CD4-positive, alpha-beta T cell treated with Interleukin-12 subunit alpha and Interleukin-12 subunit beta, for 1 hour (primary cell): ENCODE data around the gene DAPK2.
"Not testable (repeated sequence)": the region's sequence is repeated elsewhere in the genome, so short reads cannot be mapped to it uniquely, and the experiment has no call there.

ENCODE experiments used
- DNase-seq: peaks from one replicate; pipeline ENCODE4 v3.0.0-alpha.2; 2020

The DAPK2 gene

DNA sequence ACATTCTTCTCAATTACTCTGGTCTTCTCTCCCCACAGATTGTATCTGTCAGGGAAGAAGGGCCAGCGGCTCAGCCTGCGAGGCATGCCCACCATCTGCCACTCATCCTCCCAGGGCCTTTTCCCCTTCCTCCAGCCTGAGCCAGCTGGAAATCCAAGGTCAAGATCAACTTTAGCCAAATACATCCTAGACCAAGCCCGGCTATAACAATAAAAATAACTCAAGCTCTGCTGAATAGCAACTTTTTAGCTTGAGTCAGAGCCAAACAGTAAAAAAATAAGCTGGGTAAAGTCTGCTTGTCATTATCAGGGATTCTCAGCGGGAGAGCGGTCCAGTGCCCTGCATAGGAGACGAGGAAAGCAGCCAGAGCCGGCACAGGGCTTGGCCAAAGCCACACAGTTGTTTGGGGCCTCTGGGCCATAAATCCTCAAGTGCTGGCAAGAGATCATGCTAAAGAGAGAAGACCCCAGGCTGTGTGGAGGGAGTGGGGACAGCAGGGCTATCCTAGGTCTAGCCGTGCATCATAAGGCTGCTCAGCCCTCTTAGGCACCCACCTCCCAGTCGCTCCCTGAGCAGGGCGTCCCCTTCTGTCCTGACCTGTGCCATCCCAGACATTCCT is 136.4 kb downstream of the DAPK2 start:
- no peak for DNase-seq

DNA sequence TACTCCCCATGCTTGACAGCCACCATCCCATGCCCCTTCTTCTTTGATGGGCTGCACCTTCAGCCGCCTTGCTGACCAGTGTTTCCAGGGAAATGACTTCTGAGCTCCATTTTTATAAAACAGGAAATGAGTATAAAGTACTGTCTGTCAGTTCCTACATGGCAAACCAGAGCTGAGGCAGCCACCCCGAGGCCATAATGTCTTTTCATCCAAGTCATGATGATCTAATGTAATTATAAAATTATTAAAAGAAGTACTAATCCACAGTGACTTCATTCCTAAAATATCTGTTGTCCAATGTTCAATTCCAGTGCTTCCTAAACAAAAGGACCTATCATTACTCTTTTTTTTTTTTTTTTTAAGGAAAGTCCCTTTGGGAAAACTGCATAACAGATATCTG is 137.3 kb downstream of the DAPK2 start:
- no peak for DNase-seq

DNA sequence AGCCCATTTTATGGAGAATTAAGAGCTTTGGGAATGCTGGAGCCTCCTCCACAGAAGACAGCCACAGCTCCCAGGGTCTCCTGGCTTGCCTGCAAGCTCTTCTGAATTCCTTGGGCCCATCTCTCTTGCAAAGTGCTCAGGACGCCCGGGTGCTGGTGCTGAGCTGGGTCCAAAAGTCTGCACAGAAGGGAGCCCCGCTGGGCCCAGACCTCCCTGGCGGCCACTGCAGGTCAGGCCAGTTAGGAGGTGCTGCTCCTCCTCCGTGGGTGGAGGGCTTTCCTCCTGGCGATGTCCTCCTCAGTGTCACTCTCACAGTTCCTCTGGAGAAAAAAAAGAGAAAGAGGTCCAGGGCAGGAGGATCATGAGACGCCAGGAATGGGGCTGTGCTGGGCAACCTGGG is 138.0 kb downstream of the DAPK2 start:
- DNase-seq: no peak

DNA sequence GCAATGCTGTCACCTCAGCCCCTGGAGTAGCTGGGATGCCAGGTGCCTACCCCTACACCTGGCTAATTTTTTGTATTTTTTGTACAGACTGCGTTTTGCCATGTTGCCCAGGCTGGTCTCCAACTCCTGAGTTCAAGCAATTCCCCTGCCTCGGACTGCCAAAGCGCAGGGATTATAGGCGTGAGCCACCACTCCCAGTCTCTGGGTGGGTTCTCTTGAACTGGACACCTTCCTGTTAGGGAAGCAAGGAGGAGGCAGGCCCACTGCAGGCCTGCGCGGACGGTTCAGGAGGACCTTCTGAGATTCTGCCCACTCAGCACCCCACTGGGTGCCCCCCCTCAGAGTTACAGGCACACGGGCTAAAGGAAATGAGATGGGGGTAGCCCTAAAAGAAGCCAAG is 138.8 kb downstream of the DAPK2 start:
- DNase-seq: no peak

DNA sequence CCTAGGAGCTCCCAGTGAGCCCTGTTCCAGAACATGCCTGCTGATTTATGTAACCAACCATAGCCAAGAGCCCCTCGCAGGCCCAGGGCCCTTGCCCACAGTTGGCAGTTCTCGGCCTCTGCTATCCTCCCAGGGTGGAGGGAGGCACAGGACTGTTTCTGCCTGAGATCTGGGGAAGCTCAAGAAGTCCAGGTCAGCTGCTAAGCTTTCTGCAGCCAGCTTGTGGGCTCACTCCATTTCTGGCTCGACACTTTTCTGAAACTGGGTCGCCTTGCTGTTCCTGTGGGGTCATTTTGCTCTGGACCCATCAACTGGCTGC is 140.1 kb downstream of the DAPK2 start:
- DNase-seq: no peak

DNA sequence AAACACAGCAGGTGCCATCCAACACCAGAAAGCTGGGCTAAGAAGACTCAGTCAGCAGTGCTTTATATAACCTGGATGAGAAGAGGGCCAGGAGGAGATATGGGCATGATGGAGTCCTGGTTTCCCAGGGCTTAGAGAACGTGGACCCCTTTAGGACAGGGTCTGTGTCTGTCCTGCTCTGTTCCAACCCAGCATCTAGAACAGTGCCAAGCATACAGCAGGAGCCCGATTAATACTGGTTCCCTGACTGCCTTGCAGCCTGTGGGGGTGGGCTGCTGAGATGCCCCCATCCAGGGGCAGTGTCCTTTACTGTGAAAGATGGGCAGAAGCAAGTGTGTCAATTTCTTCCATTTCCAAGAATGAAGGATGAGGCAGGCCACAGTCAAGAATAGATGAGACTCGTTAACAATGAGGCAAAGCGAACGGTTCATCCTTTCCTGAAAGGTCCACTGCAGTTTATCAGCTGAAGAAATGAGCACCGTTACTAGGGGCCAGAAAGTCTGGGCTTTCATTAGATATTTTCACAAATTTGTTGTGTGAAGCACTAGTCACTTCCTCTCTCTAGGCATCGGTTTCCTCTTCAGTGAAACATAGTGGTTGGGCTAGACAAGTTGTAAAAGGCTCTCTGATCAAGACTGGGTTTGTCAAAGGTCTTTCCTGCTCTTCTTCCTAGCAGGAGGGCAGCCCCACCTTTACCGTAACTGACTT is 140.6 kb downstream of the DAPK2 start:
- DNase-seq: peak; percentile 45

DNA sequence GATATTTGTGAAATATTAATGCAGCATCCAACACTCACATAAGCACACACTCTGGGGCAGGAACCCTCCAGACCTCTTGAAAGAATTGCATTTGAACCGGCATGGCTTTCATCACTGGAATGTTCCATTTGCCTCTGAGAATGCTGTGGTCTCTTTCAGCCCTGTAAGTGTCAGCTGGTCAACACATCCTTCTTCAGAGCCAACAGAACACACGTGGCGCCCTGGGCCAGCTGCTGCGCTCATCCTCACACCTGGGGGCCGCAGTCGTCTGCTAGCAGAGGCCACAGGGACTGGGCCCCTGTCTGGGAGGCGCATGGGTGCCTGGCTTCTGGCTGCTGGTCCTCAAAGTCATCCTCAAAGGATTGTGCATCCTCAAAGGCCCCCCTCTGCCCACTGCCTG is 141.2 kb downstream of the DAPK2 start:
- no peak for DNase-seq

DNA sequence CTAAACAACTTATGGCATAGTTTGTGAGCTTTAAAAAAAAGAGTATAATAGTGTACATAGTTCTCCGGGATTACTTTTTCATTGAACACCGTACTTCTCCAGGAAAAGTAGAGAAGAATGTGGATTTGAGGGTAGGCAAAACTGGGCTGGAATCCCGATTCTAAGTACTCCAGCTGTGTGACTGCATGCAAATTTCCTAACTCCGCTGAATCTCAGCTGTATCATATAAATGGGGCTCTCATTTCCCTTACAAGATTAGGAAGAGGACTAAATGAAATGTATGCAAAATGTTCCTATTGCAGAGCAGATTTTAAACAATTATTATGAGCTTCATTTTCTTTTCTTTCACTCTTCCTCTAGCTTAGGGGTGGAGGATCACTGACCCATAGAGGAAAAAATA is 142.2 kb downstream of the DAPK2 start:
- no peak for DNase-seq

DNA sequence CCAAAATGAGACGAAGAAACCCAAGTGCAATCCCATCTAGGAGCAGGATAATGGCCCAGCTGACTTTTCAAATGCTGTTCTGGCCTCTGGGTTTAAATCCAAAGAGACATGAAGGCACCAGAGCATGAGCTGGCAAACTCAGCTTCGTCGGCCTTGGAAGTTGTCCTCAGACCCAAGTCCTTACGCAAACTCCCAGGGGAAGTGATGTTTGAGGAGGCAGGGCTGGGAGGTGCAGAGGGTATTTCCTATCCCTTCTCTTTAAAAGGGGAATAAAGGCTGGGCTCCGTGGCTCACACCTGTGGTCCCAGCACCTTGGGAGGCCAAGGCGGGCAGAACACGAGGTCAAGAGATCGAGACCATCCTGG is 143.6 kb downstream of the DAPK2 start:
- DNase-seq: no peak

DNA sequence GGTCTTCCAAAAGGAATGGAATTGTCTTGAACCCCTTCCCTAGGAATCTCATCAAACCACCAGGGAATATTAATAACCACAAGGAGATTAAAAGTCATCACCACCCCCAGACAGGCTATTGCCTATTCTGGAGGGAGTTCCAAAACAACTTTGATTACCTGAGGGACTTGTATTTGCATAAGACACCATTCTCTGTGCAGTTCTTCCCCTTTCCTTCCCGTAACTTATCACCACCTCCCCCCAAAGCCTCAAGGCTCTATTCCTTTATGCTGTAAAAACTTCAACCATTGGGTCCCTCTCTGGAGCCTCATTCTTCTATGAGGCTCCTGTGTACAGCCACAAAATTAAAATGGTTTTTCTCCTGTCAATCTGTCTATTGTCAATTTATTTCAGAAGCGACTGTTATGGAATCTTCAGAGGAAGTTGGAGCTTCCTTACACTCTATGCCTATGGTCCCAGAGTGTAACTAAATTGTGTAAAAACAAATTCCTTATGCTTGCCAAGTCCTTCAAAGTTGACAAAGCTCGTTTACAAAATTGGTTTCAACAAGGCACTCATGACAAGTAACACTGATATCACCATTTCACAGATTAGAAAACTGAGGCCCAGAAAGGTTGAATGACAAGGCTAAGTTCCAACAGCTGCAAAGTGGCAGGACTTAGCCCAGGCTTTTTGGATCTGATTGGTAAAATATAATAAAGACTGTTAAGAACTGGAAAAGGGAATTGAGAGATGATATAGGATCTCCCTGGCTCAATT is 144.2 kb downstream of the DAPK2 start:
- DNase-seq: no peak

DNA sequence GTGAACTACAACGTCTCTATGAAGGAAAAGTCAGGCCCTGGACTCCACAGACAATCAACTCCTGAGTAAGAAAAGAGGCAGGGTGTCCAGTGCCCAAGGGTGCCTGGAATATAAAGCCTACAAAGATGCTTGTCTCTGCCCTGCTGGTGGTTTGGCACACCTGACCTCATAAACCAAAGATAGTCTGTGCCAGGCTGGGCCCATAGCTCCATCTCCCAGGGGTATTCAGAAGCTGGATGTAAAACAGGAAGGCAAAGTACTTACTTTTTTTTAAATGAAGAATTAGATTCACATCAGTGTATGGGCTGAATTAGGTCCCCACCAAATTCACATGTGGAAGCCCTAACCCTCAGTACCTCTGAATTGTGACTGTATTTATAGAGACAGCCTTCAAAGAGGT is 146.0 kb downstream of the DAPK2 start:
- DNase-seq: no peak

DNA sequence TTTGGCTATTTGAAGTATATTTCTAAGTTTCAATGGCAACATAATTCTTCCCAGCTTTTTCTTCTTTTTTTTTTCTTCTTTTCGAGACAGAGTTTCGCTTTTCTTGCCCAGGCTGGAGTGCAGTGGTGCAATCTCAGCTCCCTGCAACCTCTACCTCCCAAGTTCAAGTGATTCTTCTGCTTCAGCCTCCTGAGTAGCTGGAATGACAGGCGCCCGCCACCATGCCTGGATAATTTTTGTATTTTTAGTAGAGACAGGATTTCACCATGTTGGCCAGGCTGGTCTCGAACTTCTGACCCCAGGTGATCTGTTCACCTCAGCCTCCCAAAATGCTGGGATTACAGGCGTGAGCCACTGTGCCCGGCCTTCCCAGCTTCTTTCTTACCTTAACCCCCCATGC is 146.7 kb downstream of the DAPK2 start:
- DNase-seq: not testable (repeated sequence)

DNA sequence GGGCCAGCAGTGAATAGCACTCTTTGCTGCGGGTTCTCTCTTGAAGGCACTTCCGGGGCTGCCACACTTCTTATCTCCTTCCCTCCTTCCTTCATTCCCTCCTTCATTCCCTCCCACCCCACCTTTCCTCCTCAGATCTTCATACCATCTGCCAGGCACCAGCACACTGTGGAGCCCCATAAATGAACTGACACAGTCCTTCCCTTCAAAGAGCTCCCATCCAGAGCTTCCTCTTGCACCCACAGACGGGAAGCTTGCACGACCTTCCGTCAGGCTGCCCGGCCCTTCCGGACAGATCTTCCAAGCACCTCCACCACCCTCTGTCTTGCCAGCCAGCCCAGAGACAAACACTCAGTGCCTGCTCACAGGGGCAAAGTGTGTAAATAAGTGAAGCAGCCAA is 147.1 kb downstream of the DAPK2 start:
- no peak for DNase-seq

DNA sequence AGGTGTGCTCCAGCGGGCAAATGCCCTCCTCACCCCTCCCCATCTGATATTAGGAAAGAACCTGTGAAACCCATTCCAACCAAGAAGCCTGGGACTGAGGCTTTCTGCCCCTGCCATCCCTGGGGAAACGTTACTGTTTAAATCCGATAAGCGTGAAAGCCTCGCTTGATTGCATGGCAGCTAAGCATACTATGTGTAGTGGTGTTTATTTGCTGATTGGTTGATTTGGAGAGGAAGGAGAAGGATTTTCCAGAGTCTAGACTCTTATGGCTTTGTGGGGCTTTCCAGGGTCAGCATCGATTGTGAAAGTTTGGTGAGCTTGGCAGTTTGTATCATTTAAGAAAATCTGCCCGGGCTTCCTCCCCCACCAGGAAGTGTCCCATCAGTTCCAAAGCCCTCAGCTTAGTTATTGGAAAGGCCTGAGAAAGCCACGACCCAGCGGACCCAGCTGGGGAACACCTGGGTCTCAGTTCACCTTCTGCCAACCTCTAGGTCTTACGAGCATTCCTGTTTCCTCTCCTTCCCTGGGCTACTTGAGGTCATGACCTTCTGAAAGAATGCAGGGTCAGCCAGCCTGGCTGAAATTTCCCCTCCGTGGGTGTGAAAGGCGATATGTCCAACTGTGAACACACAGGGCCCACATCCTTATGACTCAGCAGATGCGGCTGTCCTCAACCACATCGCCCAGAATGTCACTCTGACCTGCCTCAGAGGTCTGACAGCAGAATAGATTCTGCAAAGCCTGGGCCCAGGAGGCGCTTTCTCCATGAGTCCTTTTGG is 149.8 kb downstream of the DAPK2 start:
- peak; percentile 27 for DNase-seq

DNA sequence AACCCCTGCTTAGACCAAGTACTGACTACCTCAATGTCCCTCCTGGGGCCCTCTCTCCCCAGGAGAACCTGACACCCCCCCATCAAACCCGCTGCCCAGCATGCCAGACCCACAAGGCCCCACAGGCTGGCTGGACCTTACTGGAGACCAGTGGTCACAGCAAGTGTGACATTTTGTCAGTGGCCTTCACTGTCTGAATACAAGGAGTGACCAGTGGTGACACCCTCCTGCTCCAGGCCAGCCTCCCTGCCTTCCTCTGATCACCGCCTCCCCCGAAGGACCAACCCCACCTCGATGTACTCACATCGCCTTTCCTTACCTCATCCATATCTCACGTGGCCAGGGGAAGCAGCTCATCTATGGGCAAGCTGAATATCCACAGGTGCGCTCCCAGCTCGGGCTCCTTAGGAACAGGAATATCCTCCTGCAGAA is 150.5 kb downstream of the DAPK2 start:
- DNase-seq: no peak

DNA sequence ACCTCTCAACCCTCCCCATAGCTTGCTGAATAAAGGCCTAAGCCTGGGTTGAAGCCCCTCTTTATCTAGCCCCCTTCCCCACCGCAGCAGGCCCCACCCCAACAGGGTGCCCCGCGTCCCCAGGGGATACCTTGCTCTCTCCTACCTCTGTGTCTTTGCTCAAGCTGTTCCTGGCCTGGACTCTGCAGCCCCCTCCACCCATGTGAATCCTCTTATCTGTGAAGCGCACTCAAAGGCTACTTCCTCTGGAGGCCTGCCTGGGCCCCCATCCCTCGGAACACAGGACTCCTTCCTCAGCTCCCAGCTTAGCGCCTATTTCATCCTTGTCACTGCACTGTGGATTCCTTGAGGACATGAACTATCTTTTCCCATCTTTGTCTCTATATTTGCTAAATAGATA is 151.1 kb downstream of the DAPK2 start:
- DNase-seq: no peak

DNA sequence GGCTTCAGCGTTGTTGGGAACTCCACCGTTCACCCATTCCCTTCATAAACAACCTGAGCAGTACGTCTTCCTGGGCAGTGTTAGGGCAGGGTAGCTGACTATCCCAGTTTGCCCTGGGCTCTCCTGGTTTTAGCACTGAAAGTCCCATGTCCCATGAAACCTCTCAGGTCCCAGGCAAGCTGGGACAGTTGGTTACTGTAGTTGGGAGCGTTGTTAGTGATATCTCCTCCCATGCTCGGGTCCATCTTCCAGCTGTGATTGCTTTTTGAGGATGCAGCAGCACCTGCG is 151.7 kb downstream of the DAPK2 start:
- DNase-seq: no peak

DNA sequence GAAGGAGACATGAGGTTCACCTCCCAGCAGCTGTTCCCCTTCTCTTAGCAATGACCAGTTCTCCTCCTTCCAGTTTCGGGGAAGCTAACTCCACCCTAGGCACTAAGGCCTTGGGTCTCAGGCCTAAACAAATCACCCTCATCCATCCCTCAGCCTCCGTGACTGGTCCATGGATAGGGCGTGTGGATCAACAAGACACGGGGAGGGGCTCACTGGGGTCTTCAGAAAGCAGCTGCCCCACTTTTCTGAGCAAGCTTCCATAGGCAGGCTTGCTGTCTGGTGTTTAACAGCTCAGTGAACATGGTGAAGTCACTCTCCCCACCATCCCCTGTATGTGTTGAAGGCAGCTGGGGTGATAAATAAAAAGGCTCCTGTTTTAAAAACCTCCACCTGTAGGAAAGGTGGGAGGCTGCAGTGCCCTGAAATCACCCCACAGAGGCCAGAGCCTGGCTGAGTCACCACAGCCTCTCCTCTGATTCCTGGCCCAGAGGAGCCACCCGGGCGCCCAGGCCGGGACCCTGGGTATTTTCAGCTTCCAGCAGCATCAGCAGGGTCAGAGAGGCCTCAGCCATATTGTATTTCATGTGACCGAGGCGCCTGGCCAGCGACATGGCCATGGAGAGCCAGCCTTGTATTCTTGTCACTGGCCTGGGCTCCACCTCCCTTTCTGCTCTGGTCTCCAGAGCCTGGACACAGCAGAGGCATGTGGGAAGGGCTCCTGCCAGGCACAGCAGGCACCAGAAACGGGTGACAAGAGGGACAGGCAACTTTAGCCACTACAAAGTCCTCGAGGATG is 152.2 kb downstream of the DAPK2 start:
- no peak for DNase-seq

DNA sequence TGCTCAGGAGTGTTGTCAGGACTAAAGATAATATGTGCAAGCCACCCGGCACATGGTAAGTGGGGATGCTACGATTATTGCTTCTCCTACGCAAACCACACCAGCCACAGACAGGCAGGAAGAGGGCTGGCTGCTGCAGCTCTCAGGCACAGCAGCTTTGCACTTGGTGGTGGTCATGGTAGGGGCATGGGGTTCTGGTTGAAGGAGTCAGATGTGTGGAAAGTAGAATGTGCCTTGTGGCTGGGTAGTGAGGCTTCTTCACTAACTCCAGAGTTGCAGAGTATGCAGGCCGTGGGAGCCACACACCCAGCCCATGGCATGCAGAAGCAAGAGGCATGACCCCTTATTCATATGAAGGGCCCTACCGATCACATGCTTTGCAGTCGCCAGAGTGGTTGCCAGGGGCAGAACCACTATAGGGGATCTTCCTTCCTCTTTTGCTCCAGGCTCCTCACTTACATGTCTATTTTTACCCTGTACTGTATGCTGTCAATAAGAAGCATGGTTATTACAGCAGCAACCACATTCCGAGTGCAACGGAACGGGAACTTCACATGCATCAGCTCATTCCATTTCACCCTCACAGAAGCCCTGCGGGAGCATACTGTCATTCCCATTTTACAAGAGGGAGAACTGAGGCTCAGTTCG is 153.4 kb downstream of the DAPK2 start:
- peak; percentile 74 for DNase-seq

DNA sequence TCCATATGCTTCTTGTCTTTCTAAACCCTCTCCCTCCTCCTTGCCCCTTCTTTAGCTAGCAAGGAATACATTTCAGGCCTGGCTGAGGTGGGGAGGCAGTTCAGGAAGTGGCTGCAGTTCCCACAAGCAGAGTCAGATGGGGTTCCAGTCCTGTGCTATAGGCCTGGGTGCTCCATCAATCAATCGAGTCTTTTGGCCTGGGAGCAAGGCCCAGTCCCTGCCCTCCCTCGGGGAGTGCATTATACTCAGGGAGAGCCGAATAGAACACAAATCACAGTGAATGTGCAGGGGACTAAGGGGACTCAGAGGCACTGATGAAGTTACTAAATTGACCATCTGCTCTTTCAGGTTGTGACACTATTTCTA is 154.5 kb downstream of the DAPK2 start:
- no peak for DNase-seq

DNA sequence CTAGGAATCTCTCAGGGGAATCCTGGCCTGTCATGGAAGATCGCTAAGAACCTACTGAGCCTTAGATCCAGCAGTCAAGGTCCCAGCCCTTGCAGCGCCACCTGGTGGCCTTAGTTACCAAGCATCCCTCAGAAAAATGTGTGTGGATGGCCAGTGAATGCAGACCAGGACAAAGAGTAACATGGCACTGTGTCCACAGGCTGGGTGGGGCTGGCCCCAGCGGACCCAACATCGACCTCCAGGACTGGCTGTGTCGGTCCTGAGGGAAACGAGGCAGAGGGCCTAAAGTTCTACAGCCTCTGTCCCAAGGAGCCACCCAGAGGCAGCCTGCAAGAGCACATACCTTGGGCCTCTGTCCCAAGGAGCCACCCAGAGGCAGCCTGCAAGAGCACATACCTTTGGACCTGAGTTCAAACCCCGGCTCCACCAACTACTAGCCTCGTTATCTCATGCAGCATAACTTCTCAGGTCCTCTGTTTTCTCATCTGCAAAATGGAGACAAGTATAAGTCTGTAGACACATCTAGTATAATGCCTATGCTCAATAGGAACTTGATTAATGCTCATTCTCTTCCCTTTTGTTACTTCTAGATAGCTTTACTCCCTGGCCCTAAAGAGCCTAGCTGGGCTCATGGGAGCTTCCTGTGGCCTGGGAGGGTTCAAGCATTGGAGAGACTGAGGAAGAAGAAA is 155.1 kb downstream of the DAPK2 start:
- DNase-seq: peak; percentile 76

DNA sequence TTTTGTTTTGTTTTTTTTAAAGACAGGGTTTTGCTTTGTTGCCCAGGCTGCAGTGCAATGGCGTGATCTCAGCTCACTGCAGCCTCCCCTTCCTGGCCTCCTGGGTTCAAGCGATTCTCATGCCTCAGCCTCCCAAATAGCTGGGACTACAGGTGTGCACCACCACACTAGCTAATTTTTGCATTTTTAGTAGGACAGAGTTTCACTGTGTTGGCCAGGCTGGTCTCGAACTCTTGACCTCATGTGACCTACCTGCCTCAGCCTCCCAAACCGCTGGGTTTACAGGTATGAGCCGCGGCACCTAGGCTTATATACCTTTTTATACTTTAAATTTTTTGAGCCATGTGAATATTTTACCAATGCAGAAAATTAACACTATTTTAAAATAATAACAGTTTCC is 155.7 kb downstream of the DAPK2 start:
- no peak for DNase-seq
